GM21619 (cell line): ENCODE results near the gene PGAP3.
"Not testable (repeated sequence)": the region's sequence is repeated elsewhere in the genome, so short reads cannot be mapped to it uniquely, and the experiment has no call there.

Source experiments
- ATAC-seq: cut with Tn5 transposase; IDR thresholded peaks from one replicate; pipeline ENCODE4 v1.9.1; 2021; ENCODE audit not compliant: unreplicated experiment

PGAP3 gene

GRCh38 chr17:39715375-39716072, 27.7 kb upstream of the PGAP3 start:
- no peak for ATAC-seq

- no peak for ATAC-seq
Observed at GRCh38 chr17:39714234-39714633, 26.4 kb upstream of the PGAP3 start.

- no peak for ATAC-seq
Observed at GRCh38 chr17:39711851-39712250, 24.0 kb upstream of the PGAP3 start.

GRCh38 chr17:39711071-39711470, 23.2 kb upstream of the PGAP3 start:
- not testable (repeated sequence) for ATAC-seq

GRCh38 chr17:39709998-39710964, 22.4 kb upstream of the PGAP3 start:
- no peak for ATAC-seq

- ATAC-seq: no peak
Observed at GRCh38 chr17:39709319-39709997, 21.6 kb upstream of the PGAP3 start.

GRCh38 chr17:39706921-39707337, 19.1 kb upstream of the PGAP3 start:
- no peak for ATAC-seq

- no peak for ATAC-seq
Observed at GRCh38 chr17:39706383-39706782, 18.5 kb upstream of the PGAP3 start.

- ATAC-seq: no peak
Observed at GRCh38 chr17:39705786-39706348, 18.0 kb upstream of the PGAP3 start.

- ATAC-seq: no peak
Observed at GRCh38 chr17:39704821-39705551, 17.1 kb upstream of the PGAP3 start.

GRCh38 chr17:39703913-39704312, 16.1 kb upstream of the PGAP3 start:
- ATAC-seq: no peak

- no peak for ATAC-seq
Observed at GRCh38 chr17:39702901-39703893, 15.3 kb upstream of the PGAP3 start.

GRCh38 chr17:39701784-39702422, 14.0 kb upstream of the PGAP3 start:
- no peak for ATAC-seq

- no peak for ATAC-seq
Observed at GRCh38 chr17:39701012-39701783, 13.3 kb upstream of the PGAP3 start.

- no peak for ATAC-seq
Observed at GRCh38 chr17:39700148-39700987, 12.5 kb upstream of the PGAP3 start.

GRCh38 chr17:39699818-39700147, 11.9 kb upstream of the PGAP3 start, which contains the start of gene ERBB2:
Gene ERBB2, plus strand, starts transcription at chr17:39700064. Its CDS starts 175 bp downstream, at chr17:39700239.
- no peak for ATAC-seq

- ATAC-seq: not testable (repeated sequence)
Observed at GRCh38 chr17:39699157-39699817, 11.4 kb upstream of the PGAP3 start.
